Stimulated activated CD4-positive, alpha-beta T cell treated with anti-CD3 and anti-CD28 coated beads, Interleukin-4, amount 100 ng/mL, for 4 hours (primary cell): ENCODE results near the gene STRN4.
A peak's percentile ranks its signal among the peaks of the same experiment; 100 is the strongest.
"Not testable (repeated sequence)": the region's sequence is repeated elsewhere in the genome, so short reads cannot be mapped to it uniquely, and the experiment has no call there.

Experiments
- DNase-seq, 2 experiments: peaks; one replicate each; pipeline ENCODE4 v3.0.0-alpha.2; 2020

STRN4 gene

DNA sequence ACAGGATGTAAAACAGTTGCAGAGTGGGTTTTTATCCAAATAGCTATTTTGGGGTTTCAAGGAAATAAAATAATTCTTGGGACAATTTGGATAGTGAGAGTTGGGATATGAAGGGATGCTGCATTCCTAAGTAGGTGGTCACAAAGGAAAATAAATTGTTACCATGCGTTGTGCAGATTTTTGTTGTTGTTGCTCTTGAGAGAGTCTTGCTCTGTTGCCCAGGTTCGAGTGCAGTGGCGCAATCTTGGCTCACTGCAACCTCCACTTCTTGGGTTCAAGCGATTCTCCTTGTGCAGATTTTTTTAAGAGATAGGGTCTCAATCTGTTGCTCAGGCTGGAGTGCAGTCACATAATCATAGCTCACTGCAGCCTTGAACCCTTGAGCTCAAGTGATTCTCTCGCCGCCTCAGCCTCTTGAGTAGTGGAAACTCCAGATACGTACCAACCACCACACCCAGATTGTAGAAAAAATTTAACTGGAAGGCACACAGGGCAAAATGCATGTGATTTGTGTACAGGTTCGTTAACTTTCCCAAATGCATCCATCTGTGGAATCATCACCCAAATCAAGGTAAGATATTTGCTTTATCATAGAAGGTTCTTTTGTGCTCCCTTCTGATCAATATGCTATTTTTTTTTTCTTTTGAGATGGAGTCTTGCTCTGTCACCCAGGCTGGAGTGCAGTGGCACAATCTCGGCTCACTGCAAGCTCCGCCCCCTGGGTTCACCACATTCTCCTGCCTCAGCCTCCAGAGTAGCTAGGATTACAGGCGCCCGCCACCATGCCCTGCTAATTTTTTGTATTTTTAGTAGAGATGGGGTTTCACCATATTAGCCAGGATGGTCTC lies 26.1 kb upstream of the STRN4 start:
- DNase-seq, result no peak

- not testable (repeated sequence) for DNase-seq
Observed at GRCh38 chr19:46768746-46769145, 22.5 kb upstream of the STRN4 start.

DNA sequence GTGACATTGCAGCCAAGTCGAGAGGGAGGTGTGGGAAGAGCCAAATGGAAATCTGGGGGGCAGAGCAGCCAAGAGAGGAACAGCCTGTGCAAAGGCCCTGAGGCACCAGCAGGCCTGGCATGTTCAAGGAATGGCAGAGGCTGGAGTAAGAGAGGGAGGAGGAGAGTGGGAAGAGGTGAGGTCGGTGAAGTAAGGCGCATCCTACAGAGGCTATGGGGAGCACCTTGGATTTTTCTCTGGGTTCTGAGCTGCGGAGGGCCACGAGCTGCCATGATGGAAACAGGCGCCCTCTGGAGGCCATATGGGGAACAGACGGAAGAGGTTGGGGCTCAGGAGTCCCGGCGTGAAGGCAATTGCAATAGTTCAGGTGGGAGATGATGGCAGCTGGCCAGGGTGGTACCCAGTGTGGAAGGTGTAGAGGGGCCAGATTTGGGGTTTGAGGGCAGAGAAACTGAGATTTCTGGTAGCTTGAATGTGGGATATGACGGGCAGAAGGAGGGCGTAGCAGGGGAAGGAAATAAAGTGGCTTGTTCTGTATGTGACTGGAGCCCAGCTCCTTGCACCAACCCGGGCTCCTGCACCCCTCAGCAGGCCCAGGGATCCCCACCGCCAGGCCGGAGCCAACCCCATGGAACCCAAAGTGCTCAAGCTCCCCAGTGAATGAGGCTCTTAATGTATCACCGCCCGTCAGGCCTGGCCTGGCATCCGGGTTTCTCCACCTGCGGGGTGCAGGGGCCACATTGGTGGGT lies 20.5 kb upstream of the STRN4 start:
- peak; percentile 50 to 55 for DNase-seq

GRCh38 chr19:46764817-46765291 lies 18.6 kb upstream of the STRN4 start:
- DNase-seq, result no peak

GRCh38 chr19:46762245-46762890 lies 16.1 kb upstream of the STRN4 start:
- no peak for DNase-seq

DNA sequence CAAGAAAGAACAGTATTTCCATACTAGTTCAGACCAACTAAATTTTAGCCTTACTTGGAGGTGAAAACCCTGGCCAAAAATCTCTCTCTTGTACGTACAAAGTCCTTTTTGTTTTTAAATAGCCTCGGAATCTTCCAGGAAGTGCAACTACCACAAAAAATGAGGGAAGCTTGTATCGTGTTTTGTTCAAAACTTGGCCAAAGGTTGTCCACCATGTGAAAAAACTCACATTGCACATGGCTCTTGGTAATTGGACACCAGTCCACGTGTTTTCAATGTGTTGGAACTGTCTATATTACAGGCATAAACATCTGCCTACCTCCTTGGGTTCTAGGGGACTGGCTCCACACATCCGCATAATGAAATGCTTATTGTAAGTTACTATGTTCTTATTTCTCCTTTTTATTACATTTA lies 15.2 kb upstream of the STRN4 start:
- DNase-seq, result no peak

- not testable (repeated sequence) for DNase-seq
Observed at GRCh38 chr19:46760897-46761296, 14.6 kb upstream of the STRN4 start.

DNA sequence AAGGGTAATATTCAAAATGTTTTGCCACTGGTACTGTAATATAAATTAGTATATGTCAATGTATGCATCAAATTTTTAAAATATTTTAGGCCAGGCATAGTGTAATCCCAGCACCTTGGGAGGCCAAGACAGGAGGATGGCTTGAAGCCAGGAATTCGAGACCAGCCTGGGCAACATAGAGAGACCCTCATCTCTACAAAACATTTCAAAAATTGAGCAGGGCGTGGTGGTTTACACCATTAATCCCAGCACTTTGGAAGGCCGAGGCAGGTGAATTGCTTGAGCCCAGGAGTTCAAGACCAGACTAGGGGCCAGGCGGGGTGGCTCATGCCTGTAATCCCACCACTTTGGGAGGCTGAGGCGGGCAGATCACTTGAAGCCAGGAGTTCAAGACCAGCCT lies 14.1 kb upstream of the STRN4 start:
- DNase-seq, result no peak

DNA sequence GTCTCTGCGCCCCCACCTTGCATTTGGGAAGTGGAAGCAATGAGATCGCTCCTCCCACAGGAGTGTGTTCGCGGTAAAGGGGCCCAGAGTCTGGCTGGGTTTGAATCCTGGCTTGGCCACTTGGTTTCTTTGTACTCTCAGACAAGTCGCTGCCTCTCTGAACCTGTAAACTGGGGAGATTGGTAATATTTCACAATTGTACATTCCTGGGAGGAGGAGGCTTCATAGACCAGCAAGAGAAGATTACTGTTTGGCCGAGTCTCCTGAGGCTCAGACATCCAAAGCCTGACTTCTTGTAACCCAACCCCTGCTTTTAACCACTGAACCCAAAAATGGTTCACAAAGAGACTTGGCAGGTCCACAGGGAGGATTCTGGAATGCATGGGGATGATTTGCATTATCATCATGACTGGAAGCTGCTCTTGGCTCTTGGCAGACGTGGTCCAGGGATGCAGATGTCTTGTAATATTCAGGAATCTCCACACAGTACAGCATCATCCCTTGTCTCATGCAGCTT lies 13.6 kb upstream of the STRN4 start:
- no peak for DNase-seq

DNA sequence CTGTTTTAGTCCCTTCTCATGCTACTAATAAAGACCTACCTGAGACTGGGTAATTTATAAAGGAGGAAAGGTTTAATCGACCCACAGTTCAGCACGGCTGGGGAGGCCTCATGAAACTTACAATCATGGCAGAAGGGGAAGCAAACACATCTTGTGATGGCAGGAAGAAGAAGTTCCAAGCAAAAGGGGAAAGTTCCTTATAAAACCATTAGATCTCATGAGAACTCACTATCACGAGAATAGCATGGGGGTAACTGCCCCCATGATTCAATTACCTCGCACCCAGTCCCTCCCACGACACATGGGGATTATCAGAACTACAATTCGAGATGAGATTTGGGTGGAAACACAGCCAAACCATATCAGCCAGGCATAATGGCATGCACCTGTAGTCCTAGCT lies 13.0 kb upstream of the STRN4 start:
- DNase-seq, result no peak

- DNase-seq, result no peak
Observed at GRCh38 chr19:46756544-46756888, 10.3 kb upstream of the STRN4 start.

- DNase-seq, result no peak
Observed at GRCh38 chr19:46755853-46756543, 9.7 kb upstream of the STRN4 start.

DNA sequence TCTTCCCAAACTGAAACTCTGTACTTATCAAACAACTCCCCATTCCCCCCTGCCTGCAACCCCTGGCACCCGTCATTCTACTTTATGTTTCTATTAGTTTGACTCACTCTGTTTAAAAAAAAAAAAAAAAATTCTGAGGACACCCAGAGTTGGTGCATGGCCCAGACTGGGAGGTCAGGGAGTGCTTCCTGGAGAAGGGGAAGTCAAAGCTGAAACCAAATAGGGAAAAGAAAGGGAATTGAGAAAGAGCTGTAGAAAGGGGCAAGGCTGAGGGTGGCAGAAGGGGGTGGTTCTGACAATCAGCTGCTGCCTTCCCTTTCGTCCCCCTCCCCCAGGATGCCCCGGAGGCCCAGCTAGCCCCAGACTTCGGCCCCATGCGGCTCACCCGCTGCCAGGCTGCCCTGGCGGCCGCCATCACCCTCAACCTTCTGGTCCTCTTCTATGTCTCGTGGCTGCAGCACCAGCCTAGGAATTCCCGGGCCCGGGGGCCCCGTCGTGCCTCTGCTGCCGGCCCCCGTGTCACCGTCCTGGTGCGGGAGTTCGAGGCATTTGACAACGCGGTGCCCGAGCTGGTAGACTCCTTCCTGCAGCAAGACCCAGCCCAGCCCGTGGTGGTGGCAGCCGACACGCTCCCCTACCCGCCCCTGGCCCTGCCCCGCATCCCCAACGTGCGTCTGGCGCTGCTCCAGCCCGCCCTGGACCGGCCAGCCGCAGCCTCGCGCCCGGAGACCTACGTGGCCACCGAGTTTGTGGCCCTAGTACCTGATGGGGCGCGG lies 9.0 kb upstream of the STRN4 start:
- no peak for DNase-seq

- DNase-seq, result peak; percentile 47 to 53
Observed at GRCh38 chr19:46753420-46754155, 7.3 kb upstream of the STRN4 start.

DNA sequence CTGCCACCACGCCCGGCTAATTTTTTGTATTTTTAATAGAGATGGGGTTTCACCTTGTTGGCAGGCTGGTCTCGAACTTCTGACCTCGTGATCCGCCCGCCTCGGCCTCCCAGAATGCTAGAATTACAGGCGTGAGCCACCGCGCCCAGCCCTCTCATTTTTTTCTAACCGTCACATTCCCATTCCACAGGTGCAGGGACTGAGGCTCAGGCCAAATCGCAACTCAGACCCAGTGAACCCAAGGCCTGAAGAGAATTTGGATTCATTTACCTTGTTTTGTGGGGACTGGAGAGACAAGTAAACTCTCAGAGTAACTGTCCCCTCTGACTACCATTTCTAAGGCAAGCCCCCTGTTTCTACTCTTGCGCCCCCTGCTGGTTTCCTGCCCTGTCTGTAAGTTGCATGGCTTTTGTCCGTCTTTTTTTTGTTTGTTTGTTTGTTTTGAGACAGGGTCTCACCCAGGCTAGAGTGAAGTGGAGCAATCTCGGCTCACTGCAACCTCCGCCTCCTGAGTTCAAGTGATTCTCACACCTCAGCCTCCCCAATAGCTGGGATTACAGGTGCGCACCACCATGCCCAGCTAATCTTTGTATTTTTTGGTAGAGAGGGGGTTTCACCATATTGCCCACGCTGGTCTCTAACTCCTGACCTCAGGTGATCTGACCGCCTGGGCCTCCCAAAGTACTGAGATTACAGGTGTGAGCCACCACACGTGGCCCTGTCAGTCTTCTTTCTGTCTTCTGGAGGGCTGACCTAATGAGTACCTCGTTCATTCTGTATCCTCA lies 2.3 kb upstream of the STRN4 start:
- DNase-seq, result peak; percentile 65 to 78

DNA sequence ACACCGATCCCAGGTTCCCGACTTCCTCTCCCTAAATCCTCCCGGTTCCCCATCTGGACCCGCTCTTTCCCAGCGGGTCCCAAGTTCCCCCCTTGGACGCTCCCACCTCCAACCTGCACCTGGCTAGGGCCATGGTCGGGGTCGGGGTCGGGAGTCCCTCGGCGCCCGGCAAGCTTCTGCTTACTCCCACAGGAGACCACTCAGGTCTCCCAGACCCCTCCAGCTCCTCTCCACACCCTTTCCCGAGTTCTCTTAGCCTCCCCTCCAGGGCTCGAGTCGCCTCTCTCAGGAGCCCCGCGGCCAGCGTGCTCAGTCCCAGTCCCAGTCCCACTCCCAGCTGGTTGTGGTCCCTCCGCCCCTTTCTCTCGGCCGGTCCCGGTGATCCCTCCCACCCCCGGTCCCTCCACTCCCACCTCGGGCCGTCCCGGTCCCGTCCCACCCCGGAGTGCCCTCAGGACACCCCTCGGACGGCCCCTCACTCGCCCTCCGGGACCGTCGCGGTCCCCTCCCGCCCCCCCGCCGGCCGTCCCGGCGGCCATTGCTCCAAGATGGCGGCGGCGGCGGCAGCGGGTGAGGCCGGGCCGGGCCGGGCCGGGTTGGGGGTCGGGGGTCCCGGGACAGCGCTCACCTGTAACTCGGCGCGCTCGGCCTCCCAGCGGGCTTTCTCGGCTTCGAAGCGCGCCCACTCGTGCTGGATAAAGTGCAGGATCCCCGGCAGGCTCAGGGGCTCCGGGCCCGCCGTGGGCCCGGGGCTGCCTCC lies 549 bp downstream of the STRN4 start, which contains the start of gene FKRP:
FKRP (plus strand) TSS at position 537 of the 760 bp plus-strand sequence. CDS start 9,394 bp downstream, outside the sequence.
- peak; percentile 16 to 51 for DNase-seq

GRCh38 chr19:46745030-46745429 lies 1.2 kb downstream of the STRN4 start:
- no peak for DNase-seq

GRCh38 chr19:46744005-46744691 lies 2.1 kb downstream of the STRN4 start:
- no peak for DNase-seq
